Lung (tissue), 12 donors: ENCODE data around the gene SEL1L3. TPM values are rescaled to one million over a fixed set of nuclear protein-coding genes. Genes with fewer than 3 reads are reported as not detected.

ENCODE experiments used
- ATAC-seq: fragments of 200-7000 bp; cut with Tn5 transposase; one replicate; pipeline ENCODE4 v1.9.1; 2020; ENCODE audit warnings: moderate number of reproducible peaks; ENCODE audit not compliant: insufficient read depth, low FRiP score
- DNase-seq, 3 donors: peaks; one replicate each; pipeline ENCODE4 v3.0.0-alpha.2; 2013 to 2017
- H3K27ac ChIP-seq, 2 donors: one replicate each; pipeline ENCODE4 v1.5.1; 2013; ENCODE audit warnings: mild to moderate bottlenecking in 2 of 2, moderate library complexity in 2 of 2, control low read depth in 1 of 2, inconsistent platforms in 1 of 2, low read depth in 1 of 2, low read length in 1 of 2
- H3K27me3 ChIP-seq, 3 donors: one replicate each; pipeline ENCODE4 v1.5.1; 2013; ENCODE audit warnings: low read length in 2 of 3; ENCODE audit not compliant: control insufficient read depth in 3 of 3, insufficient read depth in 3 of 3
- H3K36me3 ChIP-seq, 4 donors: one replicate each; pipeline ENCODE4 v1.5.1; 2013; ENCODE audit warnings: low read length in 4 of 4, mild to moderate bottlenecking in 1 of 4, moderate library complexity in 1 of 4; ENCODE audit not compliant: control insufficient read depth in 4 of 4, insufficient read depth in 4 of 4
- H3K4me1 ChIP-seq, 5 donors: one replicate each; pipeline ENCODE4 v1.5.1; 2013; ENCODE audit warnings: low read length in 5 of 5, mild to moderate bottlenecking in 2 of 5, moderate library complexity in 1 of 5; ENCODE audit not compliant: control insufficient read depth in 5 of 5, insufficient read depth in 5 of 5
- H3K4me3 ChIP-seq: one replicate; pipeline ENCODE4 v1.5.1; 2013; ENCODE audit warnings: mild to moderate bottlenecking, control low read depth, moderate library complexity
- H3K9ac ChIP-seq, 2 donors: one replicate each; pipeline ENCODE4 v1.5.1; 2013; ENCODE audit warnings: low read length in 2 of 2, control low read depth in 1 of 2; ENCODE audit not compliant: insufficient read depth in 1 of 2
- H3K9me3 ChIP-seq, 4 donors: one replicate each; pipeline ENCODE4 v1.5.1; 2013; ENCODE audit warnings: low read length in 3 of 4, mild to moderate bottlenecking in 1 of 4, moderate library complexity in 1 of 4; ENCODE audit not compliant: control insufficient read depth in 4 of 4, insufficient read depth in 3 of 4
- WGBS, 2 donors: extraction: QIAGEN DNeasy Blood & Tissue Kit; methylation state at CpG; one replicate each; pipeline ENCODE4 v1.1.7; 2013; 5-methylcytosine and 5-hydroxymethylcytosine counted together
- polyA plus RNA-seq, 2 donors: library from polyadenylated mRNA; stranded (reverse); fragments of 200-250 nt; gene quantifications; one replicate each; pipeline ENCODE4 v1.2.1, GENCODE V29; 2013
- total RNA-seq, 2 donors: library from RNA; depleted of rRNA in 1 of 2; stranded (reverse); fragments of >200 nt in 1 of 2; gene quantifications; one replicate each; pipeline ENCODE4 v1.2.1, GENCODE V29; 2014 to 2021
- TF ChIP-seq, protein P1 (sequence below): IDR thresholded peaks from 2 replicates; pipeline ENCODE4 v1.5.1; 2012; ENCODE audit warnings: mild to moderate bottlenecking; ENCODE audit errors: control extremely low read depth, extremely low read depth
- donor health status: control.
- donor health status: control.
- donor health status: Bipolar disorder and iron deficiency.
- donor health status: healthy.
- donor health status: DM: yes; HTN: yes; CAD: no.

SEL1L3 gene
- total and polyA plus RNA-seq, 4 donors: 29.2 to 93.3 (median 57.1) TPM

DNA sequence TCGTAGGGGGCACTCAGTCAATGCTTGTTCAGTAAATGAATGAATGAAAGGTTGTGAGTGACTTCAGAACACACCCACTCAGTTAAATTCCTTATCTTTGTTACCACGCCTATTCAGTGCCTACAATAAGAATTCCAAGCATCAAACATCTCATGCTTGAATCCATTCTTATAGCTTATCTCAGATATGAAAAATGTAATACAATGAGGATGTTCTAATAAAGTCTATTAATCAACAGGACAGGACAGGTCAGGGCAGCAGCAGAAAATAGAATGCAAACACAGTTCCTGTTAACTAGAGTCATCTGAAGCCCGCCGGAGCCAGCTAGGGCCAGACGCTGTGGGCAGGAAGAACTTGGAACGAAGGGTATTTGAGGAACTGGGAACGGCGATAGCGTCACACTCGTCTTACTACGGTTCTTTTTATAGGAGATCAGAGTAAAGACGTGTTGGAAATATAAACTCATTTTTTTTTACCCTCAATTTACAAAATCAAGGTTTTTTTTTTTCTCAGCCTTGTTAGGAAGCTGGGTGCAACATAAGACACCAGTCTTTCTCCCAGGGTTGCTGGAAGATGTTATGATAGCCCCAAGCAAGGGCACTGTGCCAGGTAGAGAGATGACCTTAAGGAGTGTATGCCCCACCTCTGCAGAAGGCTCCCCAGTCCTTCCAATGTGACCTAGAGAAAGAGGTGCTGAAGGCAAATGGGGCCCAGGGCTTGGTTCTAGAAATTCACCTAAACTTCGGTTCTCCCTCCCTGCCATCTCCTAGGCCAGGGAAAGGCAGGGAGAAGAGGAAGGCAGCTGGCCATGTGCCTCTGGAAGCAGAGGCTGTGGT is 48.3 kb downstream of the SEL1L3 start:
- Histone ChIP-seq H3K9ac (no peak overlapping the region), H3K4me3 (no peak overlapping the region), H3K36me3 (peaks cover 0 to 22% (median 1%) of the 10 kb centered on the region in 4 donors), H3K9me3 (no peaks in the 10 kb centered on the region), H3K27me3 (no peaks in the 10 kb centered on the region), H3K4me1 (peaks cover 0 to 9% (median 6%) of the 10 kb centered on the region in 5 donors), H3K27ac (peak overlapping the region in 1 of 2 donors; percentile 35)
- ATAC-seq: no peak
- WGBS, 2 donors: 42 to 56% methylated on average over 13 of the region's 13 CpGs
- TF ChIP-seq, protein P1, sequence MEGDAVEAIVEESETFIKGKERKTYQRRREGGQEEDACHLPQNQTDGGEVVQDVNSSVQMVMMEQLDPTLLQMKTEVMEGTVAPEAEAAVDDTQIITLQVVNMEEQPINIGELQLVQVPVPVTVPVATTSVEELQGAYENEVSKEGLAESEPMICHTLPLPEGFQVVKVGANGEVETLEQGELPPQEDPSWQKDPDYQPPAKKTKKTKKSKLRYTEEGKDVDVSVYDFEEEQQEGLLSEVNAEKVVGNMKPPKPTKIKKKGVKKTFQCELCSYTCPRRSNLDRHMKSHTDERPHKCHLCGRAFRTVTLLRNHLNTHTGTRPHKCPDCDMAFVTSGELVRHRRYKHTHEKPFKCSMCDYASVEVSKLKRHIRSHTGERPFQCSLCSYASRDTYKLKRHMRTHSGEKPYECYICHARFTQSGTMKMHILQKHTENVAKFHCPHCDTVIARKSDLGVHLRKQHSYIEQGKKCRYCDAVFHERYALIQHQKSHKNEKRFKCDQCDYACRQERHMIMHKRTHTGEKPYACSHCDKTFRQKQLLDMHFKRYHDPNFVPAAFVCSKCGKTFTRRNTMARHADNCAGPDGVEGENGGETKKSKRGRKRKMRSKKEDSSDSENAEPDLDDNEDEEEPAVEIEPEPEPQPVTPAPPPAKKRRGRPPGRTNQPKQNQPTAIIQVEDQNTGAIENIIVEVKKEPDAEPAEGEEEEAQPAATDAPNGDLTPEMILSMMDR: no peak
- peak in 2 of 3 donors; percentile 26 to 47 for DNase-seq

DNA sequence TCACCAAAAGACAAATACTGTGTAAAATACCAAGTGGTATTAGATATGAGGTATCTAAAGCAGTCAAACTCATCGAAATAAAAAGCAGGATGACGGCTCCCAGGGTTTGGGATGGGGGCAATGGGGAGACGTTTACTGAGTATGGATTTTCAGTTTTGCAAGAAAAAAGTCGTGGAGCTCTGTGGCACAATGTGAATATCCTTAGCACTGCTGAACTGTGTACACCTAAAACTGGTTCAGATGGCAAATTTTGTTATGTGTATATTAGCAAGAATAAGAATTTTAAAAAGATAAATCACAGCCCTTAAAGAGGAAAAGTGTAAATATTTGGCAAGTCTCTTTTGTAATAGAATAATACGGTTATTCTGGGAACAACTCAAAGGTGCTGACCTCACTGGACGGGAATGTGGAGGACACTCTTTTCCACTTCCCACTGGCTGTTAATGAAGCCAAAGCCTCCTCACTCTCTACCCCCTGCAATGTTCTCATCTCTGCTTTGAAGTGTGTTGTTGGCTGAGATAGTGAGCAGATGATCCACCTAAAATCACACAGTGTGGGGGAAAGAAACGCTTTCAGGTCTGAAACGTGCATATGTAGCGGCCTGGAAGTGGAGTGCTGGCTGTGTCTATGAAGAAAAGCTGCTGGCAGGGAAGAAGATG is 49.2 kb downstream of the SEL1L3 start:
- H3K4me1 ChIP-seq: peaks cover 0 to 9% (median 6%) of the 10 kb centered on the region in 5 donors
- peak; percentile 76 for ATAC-seq
- DNase-seq: peak in 2 of 3 donors; percentile 32 to 34
- peak overlapping the region in 1 of 2 donors; percentile 74 for H3K27ac ChIP-seq
- no peak overlapping the region for H3K9ac ChIP-seq
- TF ChIP-seq, protein P1: no peak
- whole genome bisulfite sequencing, 2 donors: 62 to 74% methylated on average over 9 of the region's 9 CpGs
- no peak overlapping the region for H3K4me3 ChIP-seq
- peaks cover 0 to 22% (median 1%) of the 10 kb centered on the region in 4 donors for H3K36me3 ChIP-seq
- H3K9me3 ChIP-seq: no peaks in the 10 kb centered on the region
- H3K27me3 ChIP-seq: no peaks in the 10 kb centered on the region

DNA sequence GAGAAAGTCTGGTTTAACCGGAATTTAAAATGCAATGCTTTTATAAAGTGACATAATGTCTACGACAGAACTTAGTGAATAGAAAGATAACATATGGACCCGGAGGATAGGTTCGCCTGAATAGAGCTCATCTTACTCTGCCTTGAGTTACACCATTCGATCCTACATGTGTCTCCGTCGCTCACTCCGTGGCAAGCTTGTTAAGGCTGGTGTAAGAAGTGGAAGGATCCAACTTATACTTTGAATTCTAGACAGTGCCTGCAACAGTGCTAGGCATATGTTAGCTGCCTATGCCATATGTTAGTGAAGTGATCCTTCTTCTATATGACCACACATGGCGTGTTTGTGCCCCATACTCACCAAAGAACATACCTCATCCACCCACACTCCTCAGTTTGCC is 50.9 kb downstream of the SEL1L3 start:
- no peak overlapping the region for H3K9ac ChIP-seq
- peak overlapping the region in 1 of 2 donors; percentile 33 for H3K27ac ChIP-seq
- no peaks in the 10 kb centered on the region for H3K27me3 ChIP-seq
- H3K4me1 ChIP-seq: peaks cover 0 to 9% (median 6%) of the 10 kb centered on the region in 5 donors
- peaks cover 0 to 20% (median 1%) of the 10 kb centered on the region in 4 donors for H3K36me3 ChIP-seq
- no peaks in the 10 kb centered on the region for H3K9me3 ChIP-seq
- no peak for DNase-seq
- TF ChIP-seq, protein P1: no peak
- H3K4me3 ChIP-seq: no peak overlapping the region
- 97% methylated on average over 9 of the region's 9 CpGs for WGBS, 2 donors
- no peak for ATAC-seq
